PC-3 (cell line): ENCODE measurements around the gene ACTL10. TPM values are rescaled to one million over a fixed set of nuclear protein-coding genes. Genes with fewer than 3 reads are reported as not detected.
A peak's percentile ranks its signal among the peaks of the same experiment; 100 is the strongest.

Source experiments
- ATAC-seq: fragments of 200-7000 bp; cut with Tn5 transposase; 2 replicates; pipeline ENCODE4 v1.9.1; 2020; ENCODE audit warnings: mild to moderate bottlenecking, moderate library complexity
- BruUV-seq: library from RNA; stranded (reverse); fragments of 400-500 nt; replicated peaks from 2 replicates; lab custom pipeline; 2021; lab: Mats Ljungman, UMichigan
- CTCF ChIA-PET: fragments of 300-600 bp; sonication (Branson Sonifier 250); formaldehyde crosslinking; loops from one replicate; lab custom pipeline; 2022; ENCODE audit warnings: antibody characterized with exemption; lab: Charles Lee
- POLR2A ChIA-PET: fragments of 300-600 bp; sonication (Branson Sonifier 250); formaldehyde crosslinking; loops from one replicate; lab custom pipeline; 2022; ENCODE audit warnings: antibody characterized with exemption; ENCODE audit not compliant: unreplicated experiment; lab: Charles Lee
- DNase-seq: peaks from one replicate; pipeline ENCODE4 v3.0.0-alpha.2; 2015
- H2AFZ ChIP-seq: fragments of 300-600 bp; sonication (generic); 2 replicates; pipeline ENCODE4 v1.6.0; 2016; ENCODE audit warnings: antibody characterized with exemption, low read length
- H3F3A ChIP-seq: fragments of 300-600 bp; sonication (generic); one replicate; pipeline ENCODE4 v1.6.0; 2017; ENCODE audit warnings: antibody characterized with exemption, low read length, control low read depth, mild to moderate bottlenecking; ENCODE audit not compliant: unreplicated experiment
- H3K27ac ChIP-seq: fragments of 300-600 bp; sonication (generic); 2 replicates; pipeline ENCODE4 v1.5.1; 2016; ENCODE audit warnings: mild to moderate bottlenecking, low read length
- H3K27me3 ChIP-seq: fragments of 300-600 bp; sonication (generic); 2 replicates; pipeline ENCODE4 v1.6.1; 2016; ENCODE audit warnings: low read length, mixed read lengths
- H3K36me3 ChIP-seq: fragments of 300-600 bp; sonication (generic); 2 replicates; pipeline ENCODE4 v1.6.1; 2016; ENCODE audit warnings: low read depth, mixed run types, low read length, mixed read lengths
- H3K4me1 ChIP-seq: fragments of 300-600 bp; sonication (generic); 2 replicates; pipeline ENCODE4 v1.5.1; 2016; ENCODE audit warnings: low read length; ENCODE audit not compliant: insufficient read depth
- H3K4me2 ChIP-seq: fragments of 300-600 bp; sonication (generic); 2 replicates; pipeline ENCODE4 v1.6.0; 2016; ENCODE audit warnings: low read length
- H3K4me3 ChIP-seq: fragments of 300-600 bp; sonication (generic); 2 replicates; pipeline ENCODE4 v1.5.1; 2016; ENCODE audit warnings: mild to moderate bottlenecking, low read length, mixed read lengths
- H3K79me2 ChIP-seq: fragments of 300-600 bp; sonication (generic); 2 replicates; pipeline ENCODE4 v1.6.1; 2017; ENCODE audit warnings: low read length, mixed read lengths
- H3K9ac ChIP-seq: fragments of 300-600 bp; sonication (generic); 2 replicates; pipeline ENCODE4 v1.6.0; 2016; ENCODE audit warnings: mild to moderate bottlenecking, low read length
- H3K9me2 ChIP-seq: fragments of 300-600 bp; sonication (generic); replicated peaks from 2 replicates; pipeline ENCODE4 v1.6.1; 2016; ENCODE audit warnings: mixed run types, low read length, mixed read lengths
- H3K9me3 ChIP-seq: fragments of 300-600 bp; sonication (generic); 2 replicates; pipeline ENCODE4 v1.6.1; 2016; ENCODE audit warnings: low read length, mixed read lengths
- H4K20me1 ChIP-seq: fragments of 300-600 bp; sonication (generic); 2 replicates; pipeline ENCODE4 v1.6.1; 2016; ENCODE audit warnings: low read length, mixed read lengths
- EZH2 ChIP-seq: fragments of 300-600 bp; sonication (generic); IDR thresholded peaks from one replicate; pipeline ENCODE4 v1.6.1; 2017; ENCODE audit warnings: antibody characterized with exemption, mild to moderate bottlenecking, low read length; ENCODE audit not compliant: unreplicated experiment
- EZH2phosphoT487 ChIP-seq: fragments of 300-600 bp; sonication (generic); IDR thresholded peaks from 2 replicates; pipeline ENCODE4 v1.6.1; 2018; ENCODE audit warnings: mild to moderate bottlenecking, antibody characterized with exemption, low read length, borderline replicate concordance
- intact Hi-C: fragments of 100-400 bp; cut with micrococcal nuclease; formaldehyde crosslinking; loops from 2 replicates; pipeline ENCODE4 v1.9.0; 2023
- total RNA-seq: library from RNA; depleted of rRNA; stranded (reverse); fragments of >200 nt; gene quantifications from 2 replicates; pipeline ENCODE4 v1.2.3, GENCODE V29; 2014
- TF ChIP-seq, protein P1 (sequence below): fragments of 300-600 bp; sonication (generic); conservative IDR thresholded peaks from 2 replicates; pipeline ENCODE4 v1.5.1; 2017; ENCODE audit warnings: antibody characterized with exemption, low read depth, mild to moderate bottlenecking, low read length

The ACTL10 gene
- total RNA-seq, 1 experiment from 2014 or later = 1.6 TPM

DNA sequence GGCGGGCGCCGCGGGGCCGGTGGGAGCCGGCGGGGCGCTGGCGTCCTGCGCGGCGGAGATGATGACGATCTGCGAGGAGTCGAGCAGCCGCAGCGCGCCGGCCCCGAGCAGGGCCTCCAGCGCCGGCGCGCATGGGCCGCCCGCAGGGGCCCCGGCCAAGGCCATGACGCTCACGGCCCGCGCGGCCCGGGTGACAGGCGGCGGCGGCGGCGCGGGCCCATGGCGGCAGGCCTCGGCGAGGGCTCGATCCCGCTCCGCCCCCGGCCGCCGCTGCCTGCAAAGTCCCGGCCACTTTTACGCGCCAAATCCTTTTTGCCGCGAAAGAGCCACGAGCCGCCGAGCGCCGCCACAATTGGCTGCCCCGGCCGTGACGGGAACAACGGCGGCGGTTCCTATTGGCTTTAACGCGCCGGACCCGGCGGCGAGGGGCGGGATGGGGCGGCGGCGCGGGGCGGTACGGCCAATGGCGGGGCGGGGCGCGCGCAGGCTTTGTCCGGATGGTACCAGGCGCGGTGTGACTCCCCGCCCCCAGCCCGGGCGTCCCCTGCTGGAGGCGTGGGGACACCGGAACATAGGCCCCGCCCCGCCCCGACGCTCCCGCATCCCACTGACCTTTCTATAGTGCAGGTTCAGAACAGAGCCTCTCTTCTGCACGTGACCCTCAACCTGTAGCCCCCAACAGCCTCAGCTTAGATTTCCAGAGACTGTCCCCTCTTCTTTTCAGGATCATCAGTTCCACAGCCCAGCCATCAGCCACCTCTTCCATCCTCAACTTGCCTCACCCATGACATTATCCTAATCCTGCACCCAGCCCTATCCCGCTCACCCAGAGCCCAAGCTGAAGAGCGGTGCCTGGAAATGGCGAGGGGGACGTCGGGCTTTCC, 19.6 kb downstream of the ACTL10 start, which contains the start of gene E2F1:
Gene E2F1, minus strand, starts transcription at position 286 of the 884 bp plus-strand sequence. Its CDS starts 121 bp downstream, at position 165.
- BruUV-seq = no TSS peak
- Histone ChIP-seq H3K79me2 (peaks cover 37% of the 10 kb centered on the region), H3K9me2 (no peaks in the 10 kb centered on the region), H3K4me2 (peak within 1 kb of the TSS; percentile 95), H3F3A (no peaks in the 10 kb centered on the region), H4K20me1 (peaks cover 22% of the 10 kb centered on the region), H3K4me3 (peak within 1 kb of the TSS; percentile 82), H3K9me3 (no peaks in the 10 kb centered on the region), H3K27me3 (no peaks in the 10 kb centered on the region), H3K27ac (no peak within 1 kb of the TSS), H3K36me3 (no peaks in the 10 kb centered on the region), H3K4me1 (peaks cover 18% of the 10 kb centered on the region), H3K9ac (peak within 1 kb of the TSS; percentile 80), H2AFZ (peak within 1 kb of the TSS; percentile 95)
- ChIA-PET POLR2A (interaction anchor here (0.6 kb wide), 1 partner anchor 8 kb away, joined by 16 read pairs; no protein-coding TSS in a partner anchor), CTCF (no interaction called here)
- intact Hi-C loops = loop anchor here (10.0 kb wide), 1 partner anchor 98 kb away; no protein-coding TSS in a partner anchor
- ATAC-seq = peak; percentile 97
- TF ChIP-seq EZH2 = no peak
- TF ChIP-seq, protein P1, sequence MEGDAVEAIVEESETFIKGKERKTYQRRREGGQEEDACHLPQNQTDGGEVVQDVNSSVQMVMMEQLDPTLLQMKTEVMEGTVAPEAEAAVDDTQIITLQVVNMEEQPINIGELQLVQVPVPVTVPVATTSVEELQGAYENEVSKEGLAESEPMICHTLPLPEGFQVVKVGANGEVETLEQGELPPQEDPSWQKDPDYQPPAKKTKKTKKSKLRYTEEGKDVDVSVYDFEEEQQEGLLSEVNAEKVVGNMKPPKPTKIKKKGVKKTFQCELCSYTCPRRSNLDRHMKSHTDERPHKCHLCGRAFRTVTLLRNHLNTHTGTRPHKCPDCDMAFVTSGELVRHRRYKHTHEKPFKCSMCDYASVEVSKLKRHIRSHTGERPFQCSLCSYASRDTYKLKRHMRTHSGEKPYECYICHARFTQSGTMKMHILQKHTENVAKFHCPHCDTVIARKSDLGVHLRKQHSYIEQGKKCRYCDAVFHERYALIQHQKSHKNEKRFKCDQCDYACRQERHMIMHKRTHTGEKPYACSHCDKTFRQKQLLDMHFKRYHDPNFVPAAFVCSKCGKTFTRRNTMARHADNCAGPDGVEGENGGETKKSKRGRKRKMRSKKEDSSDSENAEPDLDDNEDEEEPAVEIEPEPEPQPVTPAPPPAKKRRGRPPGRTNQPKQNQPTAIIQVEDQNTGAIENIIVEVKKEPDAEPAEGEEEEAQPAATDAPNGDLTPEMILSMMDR = no peak
- TF ChIP-seq EZH2phosphoT487 = no peak
- peak; percentile 95 for DNase-seq

DNA sequence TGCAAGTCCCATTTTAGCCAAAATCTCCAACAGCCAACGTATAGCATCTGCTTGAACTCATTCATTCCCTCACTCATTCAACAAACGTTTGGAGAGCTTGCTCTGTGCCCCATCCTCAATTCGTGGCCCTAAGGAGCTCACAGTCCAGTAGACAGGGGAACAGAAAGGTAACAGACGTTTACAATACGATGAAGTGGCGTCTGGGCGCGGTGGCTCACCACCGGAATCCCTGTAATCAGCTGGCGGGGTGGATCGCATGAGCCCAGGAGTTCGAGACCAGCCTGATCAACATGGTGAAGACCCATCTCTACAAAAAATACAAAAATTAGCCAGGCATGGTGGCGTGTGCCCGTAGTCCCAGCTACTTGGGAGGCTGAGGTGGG, 20.2 kb downstream of the ACTL10 start:
- POLR2A ChIA-PET = interaction anchor here (0.6 kb wide), 1 partner anchor 8 kb away, joined by 16 read pairs; no protein-coding TSS in a partner anchor
- no peak for TF ChIP-seq EZH2phosphoT487

DNA sequence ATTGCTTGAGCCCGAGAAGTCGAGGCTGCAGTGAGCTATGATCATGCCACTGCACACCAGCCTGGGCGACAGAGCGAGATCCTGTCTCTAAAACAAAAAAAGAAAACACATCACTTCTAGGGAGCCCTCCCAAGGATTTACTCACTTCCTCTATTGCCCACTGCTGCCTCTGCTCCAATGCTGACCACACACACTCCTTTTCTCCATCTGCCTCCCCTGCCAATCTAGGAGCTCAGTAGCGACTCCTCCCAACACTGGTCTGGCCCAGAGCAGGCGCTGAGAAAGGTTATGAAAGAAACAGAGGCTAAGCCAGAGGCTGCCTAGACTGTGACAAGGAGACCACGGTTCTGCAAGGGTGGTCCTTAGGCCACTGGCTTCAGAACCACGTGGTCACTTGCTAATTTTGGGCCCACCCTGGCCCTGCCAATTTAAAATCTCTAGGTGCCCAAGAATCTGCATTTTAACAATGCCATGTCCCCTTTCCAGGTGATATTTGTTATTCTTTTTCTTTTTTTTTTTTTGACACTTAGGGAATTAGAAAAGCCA, 20.7 kb downstream of the ACTL10 start:
- Histone ChIP-seq H3K9me3 (no peaks in the 10 kb centered on the region), H3K27ac (no peak overlapping the region), H3K4me2 (no peak overlapping the region), H2AFZ (no peak overlapping the region), H3K9ac (no peak overlapping the region), H3K36me3 (no peaks in the 10 kb centered on the region), H3K9me2 (no peaks in the 10 kb centered on the region), H3K27me3 (no peaks in the 10 kb centered on the region), H3F3A (no peaks in the 10 kb centered on the region), H4K20me1 (peaks cover 19% of the 10 kb centered on the region), H3K4me1 (peaks cover 18% of the 10 kb centered on the region), H3K4me3 (no peak overlapping the region), H3K79me2 (peaks cover 28% of the 10 kb centered on the region)
- ChIA-PET CTCF (no interaction called here), POLR2A (no interaction called here)
- ATAC-seq = no peak
- intact Hi-C loops = loop anchor here (10.0 kb wide), 1 partner anchor 97 kb away; no protein-coding TSS in a partner anchor
- DNase-seq = no peak
- no peak for TF ChIP-seq EZH2
- TF ChIP-seq, protein P1 = no peak
- TF ChIP-seq EZH2phosphoT487 = no peak
- no TSS peak for BruUV-seq

More for the DNA sequence above, 20.2 kb downstream of the ACTL10 start:
- no peak for ATAC-seq
- intact Hi-C loops = loop anchor here (10.0 kb wide), 1 partner anchor 98 kb away; no protein-coding TSS in a partner anchor
- peaks cover 18% of the 10 kb centered on the region for H3K4me1 ChIP-seq
- H3K36me3 ChIP-seq = no peaks in the 10 kb centered on the region
- peak overlapping the region; percentile 95 for H2AFZ ChIP-seq
- peak overlapping the region; percentile 79 for H3K4me2 ChIP-seq
- H3K9me3 ChIP-seq = no peaks in the 10 kb centered on the region
- CTCF ChIA-PET = no interaction called here
- H3K4me3 ChIP-seq = peak overlapping the region; percentile 51; the same call in 1 of the 2 replicates
- no peaks in the 10 kb centered on the region for H3F3A ChIP-seq
- H3K27me3 ChIP-seq = no peaks in the 10 kb centered on the region
- H3K79me2 ChIP-seq = peaks cover 33% of the 10 kb centered on the region
- H4K20me1 ChIP-seq = peaks cover 21% of the 10 kb centered on the region
- H3K27ac ChIP-seq = no peak overlapping the region
- no peak for DNase-seq
- BruUV-seq = no TSS peak
- no peak overlapping the region for H3K9ac ChIP-seq
- no peaks in the 10 kb centered on the region for H3K9me2 ChIP-seq
